H1 (cell line): ENCODE measurements around the gene AGO3. TPM values are rescaled to one million over a fixed set of nuclear protein-coding genes. Genes with fewer than 3 reads are reported as not detected.

Experiments used
- CTCF ChIA-PET: fragments of 300-600 bp; sonication (Branson Sonifier 250); formaldehyde crosslinking; loops from one replicate; lab custom pipeline; 2021; ENCODE audit not compliant: partially characterized antibody; lab: Charles Lee
- POLR2A ChIA-PET: fragments of 300-600 bp; sonication (Branson Sonifier 250); formaldehyde crosslinking; loops from one replicate; lab custom pipeline; 2021; ENCODE audit warnings: inconsistent platforms; ENCODE audit not compliant: partially characterized antibody; lab: Charles Lee
- DNase-seq, 2 experiments: peaks; one replicate each; pipeline versions ENCODE4 v3.0.0 to v3.0.0-alpha.2; 2010 to 2022; ENCODE audit warnings: low spot score in 2 of 2, low read depth in 1 of 2, mixed read lengths in 1 of 2
- FAIRE-seq: peaks from 2 replicates; lab custom pipeline; 2011; peaks lifted over from hg19 to GRCh38; lab: Jason Lieb, UNC
- H2AFZ ChIP-seq: 2 replicates; pipeline ENCODE4 v1.8.1; 2012; ENCODE audit warnings: low read length, inconsistent platforms
- H2AK5ac ChIP-seq: 2 replicates; pipeline ENCODE4 v1.6.1; 2013; ENCODE audit warnings: low read depth, low read length
- H2BK120ac ChIP-seq: replicated peaks from 2 replicates; pipeline ENCODE3; 2013; ENCODE audit warnings: low read depth, low read length, inconsistent platforms
- H2BK12ac ChIP-seq: 2 replicates; pipeline ENCODE4 v1.6.1; 2013; ENCODE audit warnings: low read depth, low read length
- H2BK15ac ChIP-seq: 2 replicates; pipeline ENCODE4 v1.6.1; 2013; ENCODE audit warnings: low read length
- H2BK20ac ChIP-seq: 2 replicates; pipeline ENCODE4 v1.6.1; 2013; ENCODE audit warnings: low read length
- H2BK5ac ChIP-seq: 2 replicates; pipeline ENCODE4 v1.6.1; 2013; ENCODE audit warnings: low read depth, low read length
- H3K14ac ChIP-seq: 2 replicates; pipeline ENCODE4 v1.6.1; 2013; ENCODE audit warnings: inconsistent platforms; ENCODE audit not compliant: insufficient read length
- H3K18ac ChIP-seq: 2 replicates; pipeline ENCODE4 v1.6.1; 2013; ENCODE audit warnings: low read length; ENCODE audit errors: extremely low read depth
- H3K23ac ChIP-seq: 2 replicates; pipeline ENCODE4 v1.6.1; 2013; ENCODE audit warnings: inconsistent platforms; ENCODE audit not compliant: insufficient read length
- H3K23me2 ChIP-seq: 2 replicates; pipeline ENCODE4 v1.6.1; 2013; ENCODE audit warnings: low read depth, low read length
- H3K27ac ChIP-seq: 2 replicates; pipeline ENCODE4 v1.6.1; 2011; ENCODE audit warnings: low read depth, low read length, inconsistent platforms
- H3K27me3 ChIP-seq, 4 experiments: replicated peaks in 1 of 4; 1 replicate in 1 of 4; 2 replicates in 3 of 4; pipeline versions ENCODE4 v1.6.1 to v1.8.1; 2011 to 2013; ENCODE audit warnings: low read length in 3 of 4, mild to moderate bottlenecking in 3 of 4, inconsistent platforms in 2 of 4, mixed read lengths in 2 of 4, moderate library complexity in 1 of 4; ENCODE audit not compliant: control insufficient read depth in 3 of 4, insufficient read depth in 3 of 4; ENCODE audit errors: extremely low read depth in 1 of 4
- H3K36me3 ChIP-seq, 4 experiments: 2 replicates each; pipeline versions ENCODE4 v1.6.1 to v1.8.1; 2011 to 2013; ENCODE audit warnings: mild to moderate bottlenecking in 4 of 4, low read length in 3 of 4, moderate library complexity in 2 of 4, control low read depth in 1 of 4, inconsistent platforms in 1 of 4; ENCODE audit not compliant: insufficient read depth in 4 of 4, control insufficient read depth in 2 of 4
- H3K4ac ChIP-seq: replicated peaks from 2 replicates; pipeline ENCODE3; 2013; ENCODE audit warnings: low read length, low read depth, mixed read lengths, inconsistent platforms; ENCODE audit not compliant: insufficient read length
- H3K4me1 ChIP-seq, 4 experiments: replicated peaks in 1 of 4; 1 replicate in 1 of 4; 2 replicates in 3 of 4; pipeline versions ENCODE4 v1.6.1 to v1.8.1; 2011 to 2013; ENCODE audit warnings: low read length in 3 of 4, inconsistent platforms in 2 of 4, mixed read lengths in 1 of 4; ENCODE audit not compliant: insufficient read depth in 4 of 4, control insufficient read depth in 3 of 4
- H3K4me2 ChIP-seq, 2 experiments: 2 replicates each; pipeline versions ENCODE4 v1.6.1 to v1.8.1; 2011 to 2013; ENCODE audit warnings: low read depth in 2 of 2, low read length in 2 of 2, control low read depth in 1 of 2, inconsistent platforms in 1 of 2, mild to moderate bottlenecking in 1 of 2; ENCODE audit not compliant: insufficient read depth in 1 of 2
- H3K4me3 ChIP-seq, 4 experiments: fragments of 200-600, 300-600 bp in 1 of 4; sonication (generic), shearing (Covaris generic), sonication (Bioruptor Twin) in 1 of 4; 2 replicates each; pipeline versions ENCODE4 v1.5.1 to v1.8.1; 2011 to 2016; ENCODE audit warnings: low read length in 4 of 4, low read depth in 3 of 4, control low read depth in 2 of 4, inconsistent platforms in 2 of 4, mild to moderate bottlenecking in 2 of 4, mixed read lengths in 1 of 4, moderate library complexity in 1 of 4; ENCODE audit not compliant: insufficient read depth in 2 of 4; ENCODE audit errors: extremely low read depth in 1 of 4
- H3K56ac ChIP-seq: replicated peaks from 2 replicates; pipeline ENCODE3; 2013; ENCODE audit warnings: low read depth, mild to moderate bottlenecking, mixed read lengths, low read length, inconsistent platforms; ENCODE audit not compliant: insufficient read length
- H3K79me1 ChIP-seq: 2 replicates; pipeline ENCODE4 v1.6.1; 2013; ENCODE audit warnings: low read depth, low read length, control low read depth
- H3K79me2 ChIP-seq, 2 experiments: 2 replicates each; pipeline versions ENCODE4 v1.6.1 to v1.8.1; 2012 to 2013; ENCODE audit warnings: low read length in 2 of 2, mild to moderate bottlenecking in 2 of 2, inconsistent platforms in 1 of 2; ENCODE audit not compliant: insufficient read depth in 2 of 2, control insufficient read depth in 1 of 2
- H3K9ac ChIP-seq, 4 experiments: replicated peaks in 1 of 4; 1 replicate in 1 of 4; 2 replicates in 3 of 4; pipeline versions ENCODE4 v1.6.1 to v1.8.1; 2011 to 2013; ENCODE audit warnings: low read depth in 3 of 4, low read length in 3 of 4, control low read depth in 2 of 4, mild to moderate bottlenecking in 2 of 4, moderate library complexity in 2 of 4, inconsistent platforms in 1 of 4; ENCODE audit errors: extremely low read depth in 1 of 4
- H3K9me3 ChIP-seq, 2 experiments: 2 replicates each; pipeline versions ENCODE4 v1.6.1 to v1.8.1; 2012 to 2013; ENCODE audit warnings: mild to moderate bottlenecking in 2 of 2, moderate library complexity in 2 of 2, control low read depth in 1 of 2, inconsistent platforms in 1 of 2, low read depth in 1 of 2, low read length in 1 of 2, mixed read lengths in 1 of 2; ENCODE audit not compliant: insufficient read depth in 2 of 2
- H4K20me1 ChIP-seq, 2 experiments: replicated peaks in 1 of 2; 2 replicates each; pipeline versions ENCODE3 to v1.8.1; 2011 to 2013; ENCODE audit warnings: inconsistent platforms in 2 of 2, low read length in 2 of 2, mild to moderate bottlenecking in 1 of 2; ENCODE audit not compliant: insufficient read depth in 2 of 2, control insufficient read depth in 1 of 2
- H4K5ac ChIP-seq: 2 replicates; pipeline ENCODE4 v1.6.1; 2013; ENCODE audit warnings: low read length, low read depth, mixed read lengths, inconsistent platforms; ENCODE audit not compliant: insufficient read length
- H4K8ac ChIP-seq: 2 replicates; pipeline ENCODE4 v1.8.0; 2013; ENCODE audit warnings: mild to moderate bottlenecking, moderate library complexity, low read length, inconsistent platforms; ENCODE audit not compliant: insufficient read depth; ENCODE audit errors: extremely low read depth
- H4K91ac ChIP-seq: replicated peaks from 2 replicates; pipeline ENCODE3; 2013; ENCODE audit warnings: low read length, mixed read lengths, inconsistent platforms; ENCODE audit not compliant: insufficient read length
- CBX8 ChIP-seq: fragments of 300-800, 300-1000 bp; sonication (generic); IDR thresholded peaks from 2 replicates; pipeline ENCODE4 v1.7.1; 2016; ENCODE audit warnings: low read depth, low read length, borderline replicate concordance
- CEBPB ChIP-seq: IDR thresholded peaks from 2 replicates; pipeline ENCODE4 v1.6.1; 2012; ENCODE audit warnings: low read depth, low read length
- CHD2 ChIP-seq: IDR thresholded peaks from 2 replicates; pipeline ENCODE4 v1.6.1; 2012; ENCODE audit warnings: low read length, improper control_type of control experiment
- EP300 ChIP-seq, 2 experiments: IDR thresholded peaks; 1 replicate in 1 of 2; 2 replicates in 1 of 2; pipeline ENCODE4 v1.6.1; 2011 to 2012; ENCODE audit warnings: low read depth in 2 of 2, low read length in 2 of 2, mild to moderate bottlenecking in 2 of 2, borderline replicate concordance in 1 of 2, inconsistent platforms in 1 of 2, moderate library complexity in 1 of 2
- KDM1A ChIP-seq: fragments of 200-600, 300-600 bp; sonication (generic); IDR thresholded peaks from 2 replicates; pipeline ENCODE4 v1.7.1; 2016; ENCODE audit warnings: mild to moderate bottlenecking, low read length, borderline replicate concordance
- PHF8 ChIP-seq: fragments of 200-600 bp; sonication (generic); conservative IDR thresholded peaks from 2 replicates; pipeline ENCODE4 v1.7.1; 2012; ENCODE audit warnings: low read depth, mild to moderate bottlenecking, inconsistent platforms, low read length, moderate library complexity
- POU5F1 ChIP-seq: IDR thresholded peaks from 2 replicates; pipeline ENCODE4 v1.6.1; 2011; ENCODE audit warnings: low read depth, mild to moderate bottlenecking, low read length, moderate library complexity
- SIN3A ChIP-seq, 2 experiments: IDR thresholded peaks in 1 of 2; conservative IDR thresholded peaks in 1 of 2; 2 replicates each; pipeline ENCODE4 v1.6.1; 2011 to 2012; ENCODE audit warnings: low read length in 2 of 2, improper control_type of control experiment in 1 of 2, low read depth in 1 of 2, mild to moderate bottlenecking in 1 of 2
- SIRT6 ChIP-seq: IDR thresholded peaks from one replicate; pipeline ENCODE4 v1.7.1; 2012; ENCODE audit warnings: low read length, inconsistent platforms
- TAF7 ChIP-seq: optimal IDR thresholded peaks from 2 replicates; pipeline ENCODE3; 2011; ENCODE audit warnings: low read depth, mild to moderate bottlenecking, inconsistent platforms, low read length, moderate library complexity, borderline replicate concordance
- YY1 ChIP-seq: IDR thresholded peaks from 2 replicates; pipeline ENCODE4 v1.6.1; 2011; ENCODE audit warnings: low read depth, mild to moderate bottlenecking, low read length
- WGBS, 2 experiments: shearing (Covaris generic) in 1 of 2; methylation state at CpG; one replicate each; pipeline versions ENCODE4 v1.1.6 to v1.1.7; 2013 to 2015; ENCODE audit warnings: low lambda C conversion rate in 2 of 2, mixed read lengths in 2 of 2, inconsistent platforms in 1 of 2, low coverage in 1 of 2, missing lambda C conversion rate in 1 of 2; ENCODE audit not compliant: insufficient replicate concordance in 2 of 2, insufficient coverage in 1 of 2, insufficient read length in 1 of 2; ENCODE audit errors: extremely low coverage in 1 of 2, missing lambda C conversion rate in 1 of 2; 5-methylcytosine and 5-hydroxymethylcytosine counted together
- polyA plus RNA-seq, 7 experiments: library from polyadenylated mRNA; depleted of rRNA in 3 of 7; stranded (reverse) in 5 of 7; unstranded in 2 of 7; fragments of >200 nt in 5 of 7; fragments of 200-250 nt in 2 of 7; gene quantifications; 1 replicate in 5 of 7; 2 replicates in 1 of 7; 4 replicates in 1 of 7; pipeline versions ENCODE4 v1.2.1 to v1.2.3, GENCODE V29; 2011 to 2013; ENCODE audit warnings: missing spikeins in 2 of 7, mixed read lengths in 2 of 7
- total RNA-seq: library from RNA; stranded (reverse); fragmentation: NEBNext Ultra II Directional; extraction: Animal tissue kit (Norgen Biotek cat#: 25700); gene quantifications from 2 replicates; pipeline ENCODE4 v1.2.1, GENCODE V29; 2021
- TF ChIP-seq, protein P1 (sequence below): IDR thresholded peaks from 2 replicates; pipeline ENCODE4 v1.6.1; 2012; ENCODE audit warnings: low read length, inconsistent platforms

AGO3 gene
- total and polyA plus RNA-seq, 2 of the 8 experiments (the other 6 are each of a cell fraction or from before 2014, with no cell fraction given), result 10.7 to 26.4 TPM

- no peak overlapping the region for H3K23ac ChIP-seq
- no peak for FAIRE-seq
- no peak overlapping the region for H3K56ac ChIP-seq
- H3K14ac ChIP-seq, result no peak overlapping the region
- no peak overlapping the region for H4K91ac ChIP-seq
- H3K18ac ChIP-seq, result no peak overlapping the region
- H3K9ac ChIP-seq, result no peak overlapping the region
- WGBS, 2 experiments, result 93% methylated on average over 8 of the region's 9 CpGs; no CpG with 5 or more reads in 1 of the 2 experiments
- no peaks in the 10 kb centered on the region for H3K36me3 ChIP-seq
- H3K23me2 ChIP-seq, result no peaks in the 10 kb centered on the region
- no peak overlapping the region for H3K4ac ChIP-seq
- no peaks in the 10 kb centered on the region for H3K79me1 ChIP-seq
- no peaks in the 10 kb centered on the region for H4K20me1 ChIP-seq
- H3K9me3 ChIP-seq, result no peaks in the 10 kb centered on the region
- no peak overlapping the region for H2BK15ac ChIP-seq
- no peak for DNase-seq
- no peaks in the 10 kb centered on the region for H3K79me2 ChIP-seq
- peak overlapping the region; percentile 57; the same call in 1 of the 2 replicates for H4K8ac ChIP-seq
- no peak overlapping the region for H4K5ac ChIP-seq
- ChIA-PET CTCF (interaction anchor here (1.0 to 32.6 kb wide), 7 partner anchors 11 to 202 kb away, joined by 3 to 738 read pairs (median 4); partner anchors contain the start of gene TRAPPC3), POLR2A (interaction anchor here (0.6 to 1.5 kb wide), 5 partner anchors 8 to 403 kb away, joined by 3 to 6 read pairs (median 3); no protein-coding TSS in a partner anchor)
- no peak overlapping the region for H3K4me2 ChIP-seq
- no peak overlapping the region for H2AFZ ChIP-seq
- no peak overlapping the region for H2BK20ac ChIP-seq
- H3K27me3 ChIP-seq, result no peaks in the 10 kb centered on the region
- no peaks in the 10 kb centered on the region for H3K4me1 ChIP-seq
- H2AK5ac ChIP-seq, result no peak overlapping the region
- no peak for TF ChIP-seq CBX8
- TF ChIP-seq TAF7, result no peak
- no peak for TF ChIP-seq YY1
- TF ChIP-seq CHD2, result no peak
- no peak for TF ChIP-seq SIRT6
- no peak for TF ChIP-seq SIN3A (conservative IDR thresholded peaks at IDR 0.05 in 1 of 2, IDR thresholded peaks at IDR 0.05 in 1 of 2; ENCODE audit: low read depth in 1 of 2, low read length in 2 of 2)
- no peak for TF ChIP-seq POU5F1
- TF ChIP-seq, protein P1, sequence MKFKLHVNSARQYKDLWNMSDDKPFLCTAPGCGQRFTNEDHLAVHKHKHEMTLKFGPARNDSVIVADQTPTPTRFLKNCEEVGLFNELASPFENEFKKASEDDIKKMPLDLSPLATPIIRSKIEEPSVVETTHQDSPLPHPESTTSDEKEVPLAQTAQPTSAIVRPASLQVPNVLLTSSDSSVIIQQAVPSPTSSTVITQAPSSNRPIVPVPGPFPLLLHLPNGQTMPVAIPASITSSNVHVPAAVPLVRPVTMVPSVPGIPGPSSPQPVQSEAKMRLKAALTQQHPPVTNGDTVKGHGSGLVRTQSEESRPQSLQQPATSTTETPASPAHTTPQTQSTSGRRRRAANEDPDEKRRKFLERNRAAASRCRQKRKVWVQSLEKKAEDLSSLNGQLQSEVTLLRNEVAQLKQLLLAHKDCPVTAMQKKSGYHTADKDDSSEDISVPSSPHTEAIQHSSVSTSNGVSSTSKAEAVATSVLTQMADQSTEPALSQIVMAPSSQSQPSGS, result no peak
- no peak for TF ChIP-seq EP300 (IDR thresholded peaks at IDR 0.05; ENCODE audit: borderline replicate concordance in 1 of 2, low read depth in 2 of 2, low read length in 2 of 2)
- no peak for TF ChIP-seq CEBPB
- no peak for TF ChIP-seq KDM1A
- no peak for TF ChIP-seq PHF8
- TF ChIP-seq, all 59 proteins: peak for 0
- Histone ChIP-seq H2BK12ac (no peak overlapping the region), H2BK120ac (no peak overlapping the region), H2BK5ac (no peak overlapping the region; the same call in 1 of the 2 replicates), H3K4me3 (no peak overlapping the region), H3K27ac (no peak overlapping the region)
Observed at GRCh38 chr1:36107394-36107793, 176.5 kb downstream of the AGO3 start.
